Panc1 (cell line): ENCODE data around the gene B3GALT4. TPM values are rescaled to one million over a fixed set of nuclear protein-coding genes. Genes with fewer than 3 reads are reported as not detected.

ENCODE experiments used
- ATAC-seq: fragments of 200-7000 bp; cut with Tn5 transposase; 2 replicates; pipeline ENCODE4 v1.9.1; 2020; ENCODE audit warnings: mild to moderate bottlenecking, moderate library complexity
- BruUV-seq: library from RNA; stranded (reverse); fragments of 400-500 nt; replicated peaks from 2 replicates; lab custom pipeline; 2021; lab: Mats Ljungman, UMichigan
- CTCF ChIA-PET: fragments of 300-600 bp; sonication (Branson Sonifier 250); formaldehyde crosslinking; loops from one replicate; lab custom pipeline; 2022; ENCODE audit warnings: antibody characterized with exemption; lab: Charles Lee
- POLR2A ChIA-PET: fragments of 300-600 bp; sonication (Branson Sonifier 250); formaldehyde crosslinking; loops from one replicate; lab custom pipeline; 2022; ENCODE audit warnings: antibody characterized with exemption; lab: Charles Lee
- DNase-seq: peaks from one replicate; pipeline ENCODE4 v3.0.0-alpha.2; 2010; ENCODE audit warnings: low read depth, low spot score
- H3K27ac ChIP-seq: 2 replicates; pipeline ENCODE4 v1.5.1; 2011; ENCODE audit warnings: mild to moderate bottlenecking, low read length, inconsistent platforms
- H3K27me3 ChIP-seq: fragments of 200-500 bp; sonication (Bioruptor generic); 2 replicates; pipeline ENCODE4 v1.6.0; 2014; ENCODE audit warnings: low read length, inconsistent platforms; ENCODE audit not compliant: control insufficient read depth, insufficient read depth
- H3K36me3 ChIP-seq: fragments of 200-500 bp; sonication (Bioruptor generic); 2 replicates; pipeline ENCODE4 v1.5.1; 2014; ENCODE audit warnings: inconsistent platforms, mild to moderate bottlenecking, low read length, moderate library complexity; ENCODE audit not compliant: control insufficient read depth, insufficient read depth
- H3K4me1 ChIP-seq: 2 replicates; pipeline ENCODE4 v1.5.1; 2011; ENCODE audit warnings: inconsistent platforms, mild to moderate bottlenecking, low read length, moderate library complexity; ENCODE audit not compliant: control insufficient read depth, insufficient read depth
- H3K4me3 ChIP-seq, 2 experiments: 2 replicates each; pipeline ENCODE4 v1.5.1; 2011 to 2012; ENCODE audit warnings: low read depth in 2 of 2, low read length in 2 of 2, mild to moderate bottlenecking in 2 of 2, inconsistent platforms in 1 of 2, moderate library complexity in 1 of 2
- H3K9me3 ChIP-seq: fragments of 200-500 bp; sonication (Bioruptor generic); 2 replicates; pipeline ENCODE4 v1.5.1; 2014; ENCODE audit warnings: low read depth, mild to moderate bottlenecking, inconsistent platforms, low read length, moderate library complexity; ENCODE audit not compliant: control insufficient read depth, insufficient read depth
- POLR2AphosphoS5 ChIP-seq: IDR thresholded peaks from 2 replicates; pipeline ENCODE4 v1.6.1; 2012; ENCODE audit warnings: mild to moderate bottlenecking, low read depth, low read length, moderate library complexity
- SIN3A ChIP-seq: IDR thresholded peaks from 2 replicates; pipeline ENCODE4 v1.6.1; 2012; ENCODE audit warnings: low read depth, mild to moderate bottlenecking, low read length, moderate library complexity, borderline replicate concordance; ENCODE audit not compliant: insufficient read depth
- TCF7L2 ChIP-seq: IDR thresholded peaks from 2 replicates; pipeline ENCODE4 v1.6.1; 2011; ENCODE audit warnings: mild to moderate bottlenecking, low read depth, low read length, inconsistent platforms
- in situ Hi-C: cut with HindIII; loops from 2 replicates; pipeline ENCODE4 v1.10.0; 2016; ENCODE audit warnings: low sequenced_read_pairs, low pct_unique_long_range_greater_than_20kb
- intact Hi-C: fragments of 100-400 bp; cut with micrococcal nuclease; formaldehyde crosslinking; loops from one replicate; pipeline ENCODE4 v1.10.0; 2022; ENCODE audit not compliant: unreplicated experiment
- total RNA-seq: library from RNA; stranded (reverse); gene quantifications from one replicate; pipeline ENCODE4 v1.2.1, GENCODE V29; 2021; ENCODE audit not compliant: unreplicated experiment
- TF ChIP-seq, protein P1 (sequence below), 2 experiments: IDR thresholded peaks; 2 replicates each; pipeline ENCODE4 v1.6.1; 2011 to 2012; ENCODE audit warnings: low read depth in 2 of 2, control low read depth in 1 of 2, low read length in 1 of 2, mild to moderate bottlenecking in 1 of 2, moderate library complexity in 1 of 2; ENCODE audit not compliant: insufficient read depth in 1 of 2
- TF ChIP-seq, protein P2 (sequence below): fragments of 450-650 bp; IDR thresholded peaks from 2 replicates; pipeline ENCODE4 v1.5.1; 2017; ENCODE audit warnings: mild to moderate bottlenecking

B3GALT4 gene
- total RNA-seq, 1 experiment from 2014 or later = 6.0 TPM

DNA sequence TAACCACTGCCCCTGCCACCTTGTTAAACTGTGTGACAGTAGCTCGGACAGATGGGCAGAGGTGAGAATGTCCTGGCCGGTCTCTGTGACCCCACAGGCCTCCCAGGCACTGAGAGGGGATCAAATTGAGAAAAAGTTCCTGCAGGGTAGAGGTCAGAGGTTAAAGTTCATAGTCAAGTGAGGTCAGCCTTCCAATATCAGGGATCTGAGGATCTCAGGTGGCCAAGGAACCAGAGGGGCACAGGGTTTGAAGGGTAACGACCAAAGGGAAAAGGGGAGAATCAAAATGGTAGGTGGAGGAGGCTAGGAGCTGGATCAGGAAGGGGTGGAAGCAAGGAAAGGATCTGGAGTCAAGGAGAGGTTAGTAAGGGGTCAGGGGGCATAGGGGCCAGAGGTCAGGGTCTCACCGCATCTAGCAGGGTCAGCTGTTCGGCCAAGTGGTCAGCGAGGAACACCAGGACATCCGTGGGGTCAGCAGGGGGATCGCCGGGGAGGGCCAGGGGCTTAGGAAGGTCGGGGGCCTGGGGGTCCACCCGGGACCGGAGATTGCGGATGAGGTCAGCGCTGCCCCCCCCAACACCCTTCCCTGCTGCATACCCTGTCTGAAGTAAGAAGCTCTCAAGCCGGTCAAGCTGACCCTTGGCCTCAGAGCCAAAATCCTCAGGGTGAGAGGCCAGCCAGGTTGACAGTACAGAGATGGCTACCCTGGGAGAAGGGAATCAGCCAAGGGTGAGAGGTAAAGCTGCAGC, 18.9 kb downstream of the B3GALT4 start:
- no peak overlapping the region for H3K4me3 ChIP-seq
- H3K9me3 ChIP-seq = no peaks in the 10 kb centered on the region
- no peak for ATAC-seq
- CTCF ChIA-PET = no interaction called here
- no TSS peak for BruUV-seq
- DNase-seq = no peak
- H3K27ac ChIP-seq = no peak overlapping the region
- TF ChIP-seq, protein P1, sequence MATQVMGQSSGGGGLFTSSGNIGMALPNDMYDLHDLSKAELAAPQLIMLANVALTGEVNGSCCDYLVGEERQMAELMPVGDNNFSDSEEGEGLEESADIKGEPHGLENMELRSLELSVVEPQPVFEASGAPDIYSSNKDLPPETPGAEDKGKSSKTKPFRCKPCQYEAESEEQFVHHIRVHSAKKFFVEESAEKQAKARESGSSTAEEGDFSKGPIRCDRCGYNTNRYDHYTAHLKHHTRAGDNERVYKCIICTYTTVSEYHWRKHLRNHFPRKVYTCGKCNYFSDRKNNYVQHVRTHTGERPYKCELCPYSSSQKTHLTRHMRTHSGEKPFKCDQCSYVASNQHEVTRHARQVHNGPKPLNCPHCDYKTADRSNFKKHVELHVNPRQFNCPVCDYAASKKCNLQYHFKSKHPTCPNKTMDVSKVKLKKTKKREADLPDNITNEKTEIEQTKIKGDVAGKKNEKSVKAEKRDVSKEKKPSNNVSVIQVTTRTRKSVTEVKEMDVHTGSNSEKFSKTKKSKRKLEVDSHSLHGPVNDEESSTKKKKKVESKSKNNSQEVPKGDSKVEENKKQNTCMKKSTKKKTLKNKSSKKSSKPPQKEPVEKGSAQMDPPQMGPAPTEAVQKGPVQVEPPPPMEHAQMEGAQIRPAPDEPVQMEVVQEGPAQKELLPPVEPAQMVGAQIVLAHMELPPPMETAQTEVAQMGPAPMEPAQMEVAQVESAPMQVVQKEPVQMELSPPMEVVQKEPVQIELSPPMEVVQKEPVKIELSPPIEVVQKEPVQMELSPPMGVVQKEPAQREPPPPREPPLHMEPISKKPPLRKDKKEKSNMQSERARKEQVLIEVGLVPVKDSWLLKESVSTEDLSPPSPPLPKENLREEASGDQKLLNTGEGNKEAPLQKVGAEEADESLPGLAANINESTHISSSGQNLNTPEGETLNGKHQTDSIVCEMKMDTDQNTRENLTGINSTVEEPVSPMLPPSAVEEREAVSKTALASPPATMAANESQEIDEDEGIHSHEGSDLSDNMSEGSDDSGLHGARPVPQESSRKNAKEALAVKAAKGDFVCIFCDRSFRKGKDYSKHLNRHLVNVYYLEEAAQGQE (IDR thresholded peaks at IDR 0.05; ENCODE audit: insufficient read depth in 1 of 2, low read depth in 2 of 2, low read length in 1 of 2) = no peak
- TF ChIP-seq, protein P2, sequence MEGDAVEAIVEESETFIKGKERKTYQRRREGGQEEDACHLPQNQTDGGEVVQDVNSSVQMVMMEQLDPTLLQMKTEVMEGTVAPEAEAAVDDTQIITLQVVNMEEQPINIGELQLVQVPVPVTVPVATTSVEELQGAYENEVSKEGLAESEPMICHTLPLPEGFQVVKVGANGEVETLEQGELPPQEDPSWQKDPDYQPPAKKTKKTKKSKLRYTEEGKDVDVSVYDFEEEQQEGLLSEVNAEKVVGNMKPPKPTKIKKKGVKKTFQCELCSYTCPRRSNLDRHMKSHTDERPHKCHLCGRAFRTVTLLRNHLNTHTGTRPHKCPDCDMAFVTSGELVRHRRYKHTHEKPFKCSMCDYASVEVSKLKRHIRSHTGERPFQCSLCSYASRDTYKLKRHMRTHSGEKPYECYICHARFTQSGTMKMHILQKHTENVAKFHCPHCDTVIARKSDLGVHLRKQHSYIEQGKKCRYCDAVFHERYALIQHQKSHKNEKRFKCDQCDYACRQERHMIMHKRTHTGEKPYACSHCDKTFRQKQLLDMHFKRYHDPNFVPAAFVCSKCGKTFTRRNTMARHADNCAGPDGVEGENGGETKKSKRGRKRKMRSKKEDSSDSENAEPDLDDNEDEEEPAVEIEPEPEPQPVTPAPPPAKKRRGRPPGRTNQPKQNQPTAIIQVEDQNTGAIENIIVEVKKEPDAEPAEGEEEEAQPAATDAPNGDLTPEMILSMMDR = no peak
- no peak for TF ChIP-seq SIN3A
- no peak for TF ChIP-seq POLR2AphosphoS5
- TF ChIP-seq TCF7L2 = no peak
- in situ Hi-C loops (no loop called here), intact Hi-C loops (no loop called here)
- H3K4me1 ChIP-seq = peaks cover 13% of the 10 kb centered on the region
- POLR2A ChIA-PET = interaction anchor here (0.6 kb wide), 1 partner anchor 356 kb away, joined by 7 read pairs; no protein-coding TSS in a partner anchor
- no peaks in the 10 kb centered on the region for H3K27me3 ChIP-seq
- H3K36me3 ChIP-seq = peaks cover 4% of the 10 kb centered on the region; the same call in 1 of the 2 replicates

DNA sequence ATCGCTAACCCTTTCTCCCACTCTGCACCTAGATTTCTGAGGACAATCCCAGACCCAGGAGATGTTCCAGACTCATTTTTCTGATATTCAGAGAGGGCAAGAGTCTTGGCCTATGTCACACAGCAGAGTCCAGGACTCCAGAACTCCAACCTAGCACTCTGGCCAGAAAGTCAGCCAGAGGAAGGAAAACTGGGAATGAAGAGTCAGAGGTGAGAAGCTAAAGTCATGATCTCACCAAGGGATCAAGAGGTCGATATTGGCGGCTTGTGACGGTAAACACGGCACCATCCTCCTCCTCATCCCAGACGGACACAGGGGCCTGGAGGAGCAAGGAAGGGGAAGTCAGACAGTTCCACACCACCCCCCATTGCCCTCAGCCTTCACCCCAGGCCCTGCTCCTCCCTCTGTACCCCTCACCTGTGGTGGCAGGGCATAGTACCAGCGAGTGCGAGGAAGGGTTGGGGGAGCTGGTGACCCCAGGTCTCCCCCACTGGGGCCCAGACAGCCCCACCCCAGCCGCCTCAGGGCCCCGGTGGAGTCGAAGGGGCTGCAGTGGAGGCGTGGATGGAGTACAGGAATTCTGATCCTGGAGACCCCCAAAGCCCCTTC, 20.0 kb downstream of the B3GALT4 start:
- POLR2A ChIA-PET = interaction anchor here (1.0 to 1.6 kb wide), 2 partner anchors 8 to 15 kb away, joined by 3 to 5 read pairs; partner anchors contain the start of genes PFDN6 and WDR46
- intact Hi-C loops (no loop called here), in situ Hi-C loops (no loop called here)
- CTCF ChIA-PET = interaction anchor here (0.6 kb wide), 1 partner anchor 265 kb away, joined by 14 read pairs; no protein-coding TSS in a partner anchor
- DNase-seq = no peak
- Histone ChIP-seq H3K27ac (peak overlapping the region; percentile 55), H3K4me3 (peak overlapping the region; percentile 72 to 80), H3K27me3 (no peaks in the 10 kb centered on the region), H3K4me1 (peaks cover 13% of the 10 kb centered on the region), H3K9me3 (no peaks in the 10 kb centered on the region), H3K36me3 (peaks cover 3% of the 10 kb centered on the region; the same call in 1 of the 2 replicates)
- TF ChIP-seq POLR2AphosphoS5 = 0 out of 2 replicates have a peak, but pooled peaks have one; percentile 11
- TF ChIP-seq, protein P2 = no peak
- no peak for TF ChIP-seq SIN3A
- no peak for TF ChIP-seq TCF7L2
- TF ChIP-seq, protein P1 (IDR thresholded peaks at IDR 0.05; ENCODE audit: insufficient read depth in 1 of 2, low read depth in 2 of 2, low read length in 1 of 2) = no peak
- no TSS peak for BruUV-seq
- no peak for ATAC-seq
